DOHH2 (cell line): ENCODE data around the gene PKN3.

Experiments used
- CTCF ChIP-seq: fragments of 200-600 bp; sonication (generic); IDR thresholded peaks from one replicate; pipeline ENCODE4 v1.5.1; 2014; ENCODE audit warnings: antibody characterized with exemption, mild to moderate bottlenecking, low read depth, low read length; ENCODE audit not compliant: poor library complexity, severe bottlenecking
- EZH2phosphoT487 ChIP-seq: fragments of 200-600 bp; sonication (generic); IDR thresholded peaks from 2 replicates; pipeline ENCODE4 v1.6.1; 2017; ENCODE audit warnings: borderline replicate concordance, mild to moderate bottlenecking, antibody characterized with exemption, low read length, moderate library complexity, mixed read lengths

- TF ChIP-seq CTCF (no peak), EZH2phosphoT487 (no peak)
Measured at GRCh38 chr9:128728298-128728697, 26.0 kb downstream of the PKN3 start.
